Measurements from ENCODE around the gene NSMCE1. TPM values are rescaled to one million over a fixed set of nuclear protein-coding genes. Genes with fewer than 3 reads are reported as not detected.
"Not testable (repeated sequence)": the region's sequence is repeated elsewhere in the genome, so short reads cannot be mapped to it uniquely, and the experiment has no call there.

Gene NSMCE1
- total RNA-seq, 3 donors from 2014 or later: 39.3 to 50.1 (median 48.9) TPM

DNA sequence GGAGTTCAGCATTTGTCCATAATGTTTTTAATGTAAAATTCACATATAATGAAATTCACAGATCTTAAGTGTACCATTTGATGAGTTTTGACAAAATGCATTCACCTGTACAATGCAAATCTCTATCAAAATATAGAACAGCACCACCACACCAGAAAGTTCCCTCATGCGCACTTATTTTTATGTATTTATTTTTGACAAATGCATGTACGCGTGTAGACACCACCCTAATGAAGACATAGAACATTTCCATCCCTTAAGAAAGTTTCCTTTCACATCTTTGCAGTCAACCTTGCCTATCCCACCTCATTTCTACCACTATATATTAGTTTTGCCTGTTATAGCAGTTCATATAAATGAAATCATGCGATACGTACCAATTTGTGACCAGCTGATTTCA is 29.6 kb upstream of the NSMCE1 start:
- no peak for DNase-seq
- intact Hi-C loops (cut with DNase I, micrococcal nuclease): no loop called here
- no peak for ATAC-seq
- TF ChIP-seq, protein P1, sequence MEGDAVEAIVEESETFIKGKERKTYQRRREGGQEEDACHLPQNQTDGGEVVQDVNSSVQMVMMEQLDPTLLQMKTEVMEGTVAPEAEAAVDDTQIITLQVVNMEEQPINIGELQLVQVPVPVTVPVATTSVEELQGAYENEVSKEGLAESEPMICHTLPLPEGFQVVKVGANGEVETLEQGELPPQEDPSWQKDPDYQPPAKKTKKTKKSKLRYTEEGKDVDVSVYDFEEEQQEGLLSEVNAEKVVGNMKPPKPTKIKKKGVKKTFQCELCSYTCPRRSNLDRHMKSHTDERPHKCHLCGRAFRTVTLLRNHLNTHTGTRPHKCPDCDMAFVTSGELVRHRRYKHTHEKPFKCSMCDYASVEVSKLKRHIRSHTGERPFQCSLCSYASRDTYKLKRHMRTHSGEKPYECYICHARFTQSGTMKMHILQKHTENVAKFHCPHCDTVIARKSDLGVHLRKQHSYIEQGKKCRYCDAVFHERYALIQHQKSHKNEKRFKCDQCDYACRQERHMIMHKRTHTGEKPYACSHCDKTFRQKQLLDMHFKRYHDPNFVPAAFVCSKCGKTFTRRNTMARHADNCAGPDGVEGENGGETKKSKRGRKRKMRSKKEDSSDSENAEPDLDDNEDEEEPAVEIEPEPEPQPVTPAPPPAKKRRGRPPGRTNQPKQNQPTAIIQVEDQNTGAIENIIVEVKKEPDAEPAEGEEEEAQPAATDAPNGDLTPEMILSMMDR (IDR thresholded peaks at IDR 0.05): no peak
- H3K4me1 ChIP-seq (ENCODE audit: low read depth): no peaks in the 10 kb centered on the region
- H3K36me3 ChIP-seq (ENCODE audit: low read depth): no peaks in the 10 kb centered on the region
- no peaks in the 10 kb centered on the region for H3K9me3 ChIP-seq
- no peak overlapping the region for H3K4me3 ChIP-seq

GRCh38 chr16:27293343-27293742 is 24.8 kb upstream of the NSMCE1 start:
- Histone ChIP-seq H3K36me3 (ENCODE audit: low read depth) (no peaks in the 10 kb centered on the region), H3K4me3 (no peak overlapping the region), H3K4me1 (ENCODE audit: low read depth) (no peaks in the 10 kb centered on the region), H3K9me3 (no peaks in the 10 kb centered on the region)
- ATAC-seq (no peak), DNase-seq (no peak)
- TF ChIP-seq, protein P1 (IDR thresholded peaks at IDR 0.05): no peak
- intact Hi-C loops (cut with DNase I, micrococcal nuclease): no loop called here

DNA sequence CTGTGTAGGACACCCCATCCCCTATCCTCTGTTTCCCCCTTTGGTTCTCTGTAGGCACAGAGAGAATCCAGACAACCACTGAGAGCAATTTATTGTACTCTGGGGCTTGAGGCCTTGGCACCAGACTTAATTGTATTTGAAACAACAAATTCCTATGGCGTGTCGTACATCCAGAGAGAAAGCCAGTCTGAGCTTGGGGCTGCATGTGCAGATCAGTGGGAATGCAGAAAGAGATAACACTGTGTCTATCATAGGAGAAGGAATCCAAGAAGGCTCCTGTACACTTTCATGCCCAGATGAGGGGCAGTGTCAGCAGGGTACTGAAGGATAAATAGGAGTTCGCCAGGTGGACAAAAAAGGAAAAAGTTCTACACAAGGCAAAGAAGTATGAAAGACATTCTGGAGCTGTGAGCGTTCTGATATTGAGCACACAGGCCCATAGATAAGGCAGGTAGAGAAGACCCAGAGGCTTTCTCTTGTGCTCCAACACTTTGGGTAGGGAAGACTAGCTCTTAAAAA is 23.2 kb upstream of the NSMCE1 start:
- no peak overlapping the region for H3K4me3 ChIP-seq
- H3K4me1 ChIP-seq (ENCODE audit: low read depth): no peaks in the 10 kb centered on the region
- ATAC-seq: no peak
- H3K36me3 ChIP-seq (ENCODE audit: low read depth): no peaks in the 10 kb centered on the region
- no peak for DNase-seq
- intact Hi-C loops (cut with DNase I, micrococcal nuclease): no loop called here
- TF ChIP-seq, protein P1 (IDR thresholded peaks at IDR 0.05): no peak
- no peaks in the 10 kb centered on the region for H3K9me3 ChIP-seq

- ATAC-seq: no peak
- H3K4me1 ChIP-seq (ENCODE audit: low read depth): no peaks in the 10 kb centered on the region
- DNase-seq: no peak
- no peaks in the 10 kb centered on the region for H3K36me3 ChIP-seq (ENCODE audit: low read depth)
- TF ChIP-seq, protein P1 (IDR thresholded peaks at IDR 0.05): no peak
- H3K9me3 ChIP-seq: no peaks in the 10 kb centered on the region
- no peak overlapping the region for H3K4me3 ChIP-seq
- intact Hi-C loops (cut with DNase I, micrococcal nuclease): no loop called here
Observed at GRCh38 chr16:27291106-27291505, 22.5 kb upstream of the NSMCE1 start.

- no peak overlapping the region for H3K4me3 ChIP-seq
- TF ChIP-seq, protein P1 (IDR thresholded peaks at IDR 0.05): no peak
- ATAC-seq (no peak), DNase-seq (no peak)
- no peaks in the 10 kb centered on the region for H3K36me3 ChIP-seq (ENCODE audit: low read depth)
- H3K4me1 ChIP-seq (ENCODE audit: low read depth): no peaks in the 10 kb centered on the region
- H3K9me3 ChIP-seq: no peaks in the 10 kb centered on the region
- intact Hi-C loops (cut with DNase I, micrococcal nuclease): no loop called here
Observed at GRCh38 chr16:27290562-27290961, 22.0 kb upstream of the NSMCE1 start.

DNA sequence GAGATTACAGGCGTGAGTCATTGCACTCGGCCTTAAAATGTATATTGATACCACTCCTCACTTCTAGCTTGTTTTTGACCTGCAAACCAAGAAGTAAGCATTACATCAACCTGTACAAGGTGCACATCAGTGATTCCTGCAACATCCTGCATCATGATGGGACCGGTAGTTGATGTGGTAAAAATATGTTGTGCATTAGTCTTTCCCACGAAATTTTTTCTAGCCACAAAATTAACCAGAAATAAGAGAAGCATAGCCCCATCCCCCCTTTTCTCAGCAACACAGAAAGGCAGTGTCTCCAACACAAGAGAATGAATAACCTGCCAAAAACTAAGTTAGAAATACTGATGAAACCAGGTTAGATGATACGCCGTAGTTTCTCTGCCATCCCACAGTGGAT is 21.1 kb upstream of the NSMCE1 start:
- DNase-seq (no peak), ATAC-seq (no peak)
- H3K36me3 ChIP-seq (ENCODE audit: low read depth): no peaks in the 10 kb centered on the region
- intact Hi-C loops (cut with DNase I, micrococcal nuclease): no loop called here
- no peak overlapping the region for H3K4me3 ChIP-seq
- TF ChIP-seq, protein P1 (IDR thresholded peaks at IDR 0.05): no peak
- no peaks in the 10 kb centered on the region for H3K4me1 ChIP-seq (ENCODE audit: low read depth)
- no peaks in the 10 kb centered on the region for H3K9me3 ChIP-seq

GRCh38 chr16:27288313-27288712 is 19.7 kb upstream of the NSMCE1 start:
- H3K4me1 ChIP-seq (ENCODE audit: low read depth); H3K4me3 ChIP-seq; ATAC-seq; H3K9me3 ChIP-seq; DNase-seq; H3K36me3 ChIP-seq (ENCODE audit: low read depth); intact Hi-C loops (cut with DNase I, micrococcal nuclease): not testable (repeated sequence)
